Prostate gland (tissue), 2 donors: Measurements from ENCODE around the gene UNC5C. TPM values are rescaled to one million over a fixed set of nuclear protein-coding genes. Genes with fewer than 3 reads are reported as not detected.

Experiments used
- DNase-seq: peaks from one replicate; pipeline ENCODE4 v3.0.0-alpha.2; 2019; ENCODE audit warnings: low spot score
- H3K27ac ChIP-seq, 2 donors: fragments of 200-600 bp; sonication (generic); 2 replicates each; pipeline ENCODE4 v1.5.1; 2017 to 2019
- H3K27me3 ChIP-seq: fragments of 200-600 bp; sonication (generic); replicated peaks from 2 replicates; pipeline ENCODE4 v1.5.1; 2019; ENCODE audit not compliant: insufficient read depth
- H3K36me3 ChIP-seq, 2 donors: fragments of 200-600 bp; sonication (generic); 1 replicate in 1 of 2; 2 replicates in 1 of 2; pipeline versions ENCODE4 v1.5.1 to v1.8.1; 2017 to 2019
- H3K4me1 ChIP-seq: fragments of 200-600 bp; sonication (generic); replicated peaks from 2 replicates; pipeline ENCODE4 v1.5.1; 2019
- H3K4me3 ChIP-seq, 2 donors: fragments of 200-600 bp; sonication (generic); 2 replicates each; pipeline ENCODE4 v1.5.1; 2017 to 2019
- H3K9me3 ChIP-seq: fragments of 200-600 bp; sonication (generic); 2 replicates; pipeline ENCODE4 v1.5.1; 2017
- POLR2A ChIP-seq: fragments of 450-650 bp; IDR thresholded peaks from one replicate; pipeline ENCODE4 v1.6.1; 2016; ENCODE audit warnings: antibody characterized with exemption, mild to moderate bottlenecking
- POLR2AphosphoS5 ChIP-seq: sonication (generic); formaldehyde crosslinking; IDR thresholded peaks from one replicate; pipeline ENCODE4 v1.6.1; 2017; ENCODE audit warnings: antibody characterized with exemption
- WGBS: methylation state at CpG from one replicate; pipeline ENCODE4 v1.1.5; 2018; 5-methylcytosine and 5-hydroxymethylcytosine counted together
- intact Hi-C: fragments of 100-400 bp; cut with DNase I; formaldehyde crosslinking; loops from one replicate; pipeline ENCODE4 v1.14.2; 2022
- total RNA-seq, 2 donors: library from RNA; depleted of rRNA; stranded (reverse); fragments of >200 nt; gene quantifications; one replicate each; pipeline ENCODE4 v1.1.0, GENCODE V29; 2016
- TF ChIP-seq, protein P1 (sequence below), 4 experiments: fragments of 200-600 bp in 2 of 4; fragments of 450-650 bp in 2 of 4; sonication (generic) in 2 of 4; IDR thresholded peaks; 1 replicate in 3 of 4; 2 replicates in 1 of 4; pipeline ENCODE4 v1.5.1; 2016 to 2019; ENCODE audit warnings: antibody characterized with exemption in 4 of 4, mild to moderate bottlenecking in 2 of 4, moderate library complexity in 2 of 4

Gene UNC5C
- total RNA-seq, 2 donors from 2014 or later: 1.8 to 15.5 TPM

DNA sequence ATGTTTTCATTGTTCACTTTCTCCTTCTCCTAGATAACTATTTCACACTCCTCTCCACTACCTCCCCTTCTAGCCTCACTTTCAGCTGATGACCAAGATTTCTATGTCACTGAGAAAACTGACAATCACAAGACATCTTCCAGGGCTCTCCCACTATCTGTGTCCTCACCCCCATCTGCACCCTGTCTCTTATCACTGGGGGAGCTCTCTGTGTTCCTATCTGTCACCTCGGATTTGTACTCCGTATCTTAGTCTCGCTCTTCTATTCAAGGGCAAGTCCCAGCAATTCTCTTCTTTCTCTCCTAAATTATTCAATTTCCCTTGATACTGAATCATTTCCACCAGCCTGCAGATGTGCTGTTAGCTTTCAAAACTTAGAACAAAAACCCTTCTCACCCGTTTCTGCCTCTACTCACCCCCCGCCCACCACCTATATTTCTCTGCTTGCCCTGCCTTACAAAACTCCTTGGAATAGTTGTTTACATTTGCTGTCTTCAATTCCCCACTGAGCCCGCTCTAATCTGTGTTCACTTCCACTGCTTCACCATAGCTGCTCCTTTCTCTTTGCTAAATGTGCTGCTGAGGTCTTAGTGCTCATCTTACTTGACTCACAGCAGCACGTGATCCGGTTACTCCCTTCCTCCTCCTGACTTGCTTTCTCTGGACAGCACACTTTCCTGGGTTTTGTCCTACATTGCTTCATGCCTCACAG is 293.2 kb downstream of the UNC5C start:
- no peaks in the 10 kb centered on the region for H3K4me1 ChIP-seq
- intact Hi-C loops: no loop called here
- H3K27ac ChIP-seq: no peak overlapping the region
- WGBS: 81% methylated on average over 8 of the region's 8 CpGs
- no peaks in the 10 kb centered on the region for H3K36me3 ChIP-seq
- no peaks in the 10 kb centered on the region for H3K9me3 ChIP-seq
- TF ChIP-seq POLR2A: no peak
- TF ChIP-seq, protein P1, sequence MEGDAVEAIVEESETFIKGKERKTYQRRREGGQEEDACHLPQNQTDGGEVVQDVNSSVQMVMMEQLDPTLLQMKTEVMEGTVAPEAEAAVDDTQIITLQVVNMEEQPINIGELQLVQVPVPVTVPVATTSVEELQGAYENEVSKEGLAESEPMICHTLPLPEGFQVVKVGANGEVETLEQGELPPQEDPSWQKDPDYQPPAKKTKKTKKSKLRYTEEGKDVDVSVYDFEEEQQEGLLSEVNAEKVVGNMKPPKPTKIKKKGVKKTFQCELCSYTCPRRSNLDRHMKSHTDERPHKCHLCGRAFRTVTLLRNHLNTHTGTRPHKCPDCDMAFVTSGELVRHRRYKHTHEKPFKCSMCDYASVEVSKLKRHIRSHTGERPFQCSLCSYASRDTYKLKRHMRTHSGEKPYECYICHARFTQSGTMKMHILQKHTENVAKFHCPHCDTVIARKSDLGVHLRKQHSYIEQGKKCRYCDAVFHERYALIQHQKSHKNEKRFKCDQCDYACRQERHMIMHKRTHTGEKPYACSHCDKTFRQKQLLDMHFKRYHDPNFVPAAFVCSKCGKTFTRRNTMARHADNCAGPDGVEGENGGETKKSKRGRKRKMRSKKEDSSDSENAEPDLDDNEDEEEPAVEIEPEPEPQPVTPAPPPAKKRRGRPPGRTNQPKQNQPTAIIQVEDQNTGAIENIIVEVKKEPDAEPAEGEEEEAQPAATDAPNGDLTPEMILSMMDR (IDR thresholded peaks at IDR 0.05): no peak
- no peak for TF ChIP-seq POLR2AphosphoS5
- no peak overlapping the region for H3K4me3 ChIP-seq
- no peaks in the 10 kb centered on the region for H3K27me3 ChIP-seq
- no peak for DNase-seq

DNA sequence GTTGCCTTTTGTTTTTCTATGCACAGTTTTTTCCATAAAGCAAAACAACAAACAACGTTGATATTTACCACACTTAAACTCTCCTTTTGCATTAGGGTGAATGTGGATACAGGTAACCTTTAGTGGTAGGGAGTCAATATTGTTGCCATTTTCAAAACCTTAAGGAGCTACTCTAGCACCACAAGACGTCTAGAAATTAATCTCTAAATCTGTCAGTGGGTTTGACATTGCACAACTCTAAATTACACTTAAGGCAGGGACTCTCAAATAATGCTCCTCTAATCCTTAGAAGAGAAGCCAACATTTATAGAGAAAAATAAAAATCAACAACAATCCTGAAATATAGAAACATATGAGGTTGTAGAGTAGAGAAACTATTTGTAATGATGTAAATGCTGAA is 297.2 kb downstream of the UNC5C start:
- no peak for TF ChIP-seq POLR2AphosphoS5
- TF ChIP-seq, protein P1 (IDR thresholded peaks at IDR 0.05): no peak
- no peak for TF ChIP-seq POLR2A
- 37% methylated on average over 2 of the region's 2 CpGs for WGBS
- Histone ChIP-seq H3K4me1 (peaks cover 4% of the 10 kb centered on the region), H3K27me3 (no peaks in the 10 kb centered on the region), H3K27ac (no peak overlapping the region), H3K4me3 (no peak overlapping the region), H3K36me3 (no peaks in the 10 kb centered on the region), H3K9me3 (no peaks in the 10 kb centered on the region)
- intact Hi-C loops: no loop called here
- no peak for DNase-seq

DNA sequence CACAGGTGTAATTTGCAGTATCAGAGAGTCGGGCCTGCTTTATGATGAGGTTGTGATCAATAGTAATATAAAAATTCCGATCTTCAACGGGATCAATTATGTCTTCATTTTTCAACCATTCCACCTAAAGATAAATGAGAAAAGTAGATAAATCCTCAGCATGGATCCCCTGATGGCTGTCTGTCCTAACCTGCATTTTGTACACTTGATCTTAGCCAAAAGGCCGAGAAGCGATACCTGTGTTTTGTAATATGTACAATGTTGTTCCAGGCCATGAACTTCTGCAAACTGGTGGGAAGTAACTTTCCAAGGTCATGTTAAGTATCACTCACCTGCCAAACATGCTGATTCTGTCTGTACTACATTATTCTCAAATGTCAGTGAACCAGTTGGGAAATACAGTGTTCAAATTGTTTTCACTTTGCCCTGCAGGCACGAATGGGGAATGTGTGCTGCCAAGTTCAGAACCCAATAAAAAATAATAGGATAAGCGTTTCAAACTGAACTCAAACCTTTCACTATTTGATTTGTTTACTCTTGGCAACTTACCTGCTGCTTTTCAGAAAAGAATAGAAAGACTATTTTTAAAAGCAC is 298.1 kb downstream of the UNC5C start:
- intact Hi-C loops: no loop called here
- H3K4me3 ChIP-seq: no peak overlapping the region
- H3K27me3 ChIP-seq: no peaks in the 10 kb centered on the region
- DNase-seq: peak; percentile 62
- peaks cover 4% of the 10 kb centered on the region for H3K4me1 ChIP-seq
- no peaks in the 10 kb centered on the region for H3K9me3 ChIP-seq
- no peaks in the 10 kb centered on the region for H3K36me3 ChIP-seq
- H3K27ac ChIP-seq: no peak overlapping the region
- 37% methylated on average over 7 of the region's 7 CpGs for WGBS
- TF ChIP-seq POLR2A (no peak), POLR2AphosphoS5 (peak; percentile 83)
- TF ChIP-seq, protein P1 (IDR thresholded peaks at IDR 0.05): peak in 1 of 4 experiments; percentile 18

DNA sequence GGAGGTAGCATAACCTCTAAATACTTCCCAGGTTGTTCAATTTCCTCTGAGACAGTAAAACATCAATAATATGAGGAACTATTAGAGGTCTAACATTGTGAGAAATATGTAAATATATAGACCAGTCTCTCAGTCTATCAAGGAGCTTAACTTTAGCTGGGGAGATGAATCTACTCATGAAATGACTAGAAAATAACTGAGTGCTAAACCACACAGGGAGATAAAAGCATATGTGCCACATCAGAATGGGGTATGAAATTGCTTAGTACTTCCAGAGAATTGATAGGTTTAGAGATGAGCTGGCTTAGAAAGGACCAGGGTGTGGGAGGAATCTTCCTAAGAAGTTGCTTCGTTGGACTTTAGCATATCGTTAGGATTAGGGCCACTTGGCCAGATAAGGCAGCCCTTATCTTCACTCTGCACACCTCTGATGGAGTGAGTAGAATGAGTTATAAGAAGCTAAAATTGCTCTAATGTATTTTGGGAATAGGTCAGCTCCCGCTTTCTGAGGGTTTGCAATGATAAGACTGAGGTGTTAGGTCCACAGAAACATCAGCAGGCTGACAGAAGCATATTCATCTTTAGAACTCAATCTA is 299.2 kb downstream of the UNC5C start:
- H3K27ac ChIP-seq: no peak overlapping the region
- intact Hi-C loops: no loop called here
- no peaks in the 10 kb centered on the region for H3K27me3 ChIP-seq
- peaks cover 4% of the 10 kb centered on the region for H3K4me1 ChIP-seq
- H3K9me3 ChIP-seq: no peaks in the 10 kb centered on the region
- no peak overlapping the region for H3K4me3 ChIP-seq
- no peak for DNase-seq
- TF ChIP-seq POLR2AphosphoS5 (no peak), POLR2A (no peak)
- TF ChIP-seq, protein P1 (IDR thresholded peaks at IDR 0.05): no peak
- no peaks in the 10 kb centered on the region for H3K36me3 ChIP-seq
- 95% methylated on average over 3 of the region's 3 CpGs for WGBS
